KBM-7 (cell line): ENCODE results near the gene TOE1.
"Not testable (repeated sequence)": the region's sequence is repeated elsewhere in the genome, so short reads cannot be mapped to it uniquely, and the experiment has no call there.

ENCODE experiments used
- DNase-seq: peaks from one replicate; pipeline ENCODE4 v3.0.0-alpha.2; 2015
- in situ Hi-C: fragments of 300-500 bp; cut with MboI; formaldehyde crosslinking; loops from 2 replicates; pipeline ENCODE4 v1.14.3; 2020; ENCODE audit warnings: low sequenced_read_pairs, low pct_unique_long_range_greater_than_20kb, mixed read lengths

The TOE1 gene

DNA sequence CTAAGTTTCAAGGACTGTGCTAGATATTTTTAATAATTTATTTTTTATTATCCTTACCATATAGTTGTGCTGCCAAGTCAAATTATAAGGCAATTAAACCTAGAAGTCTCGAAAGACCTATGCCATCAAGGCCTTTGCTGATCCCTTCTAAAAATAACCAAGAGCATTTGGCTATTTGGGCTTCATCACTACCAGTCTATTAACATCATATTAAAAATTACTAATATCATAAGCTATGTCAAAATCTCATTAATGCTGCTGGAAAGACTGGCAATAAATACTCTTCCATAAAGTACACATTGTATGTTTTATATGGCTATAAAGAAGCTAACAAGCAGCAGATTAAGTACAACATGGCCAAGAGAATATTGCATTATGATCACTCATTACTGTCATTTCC is 43.2 kb downstream of the TOE1 start:
- in situ Hi-C loops = no loop called here
- no peak for DNase-seq

DNA sequence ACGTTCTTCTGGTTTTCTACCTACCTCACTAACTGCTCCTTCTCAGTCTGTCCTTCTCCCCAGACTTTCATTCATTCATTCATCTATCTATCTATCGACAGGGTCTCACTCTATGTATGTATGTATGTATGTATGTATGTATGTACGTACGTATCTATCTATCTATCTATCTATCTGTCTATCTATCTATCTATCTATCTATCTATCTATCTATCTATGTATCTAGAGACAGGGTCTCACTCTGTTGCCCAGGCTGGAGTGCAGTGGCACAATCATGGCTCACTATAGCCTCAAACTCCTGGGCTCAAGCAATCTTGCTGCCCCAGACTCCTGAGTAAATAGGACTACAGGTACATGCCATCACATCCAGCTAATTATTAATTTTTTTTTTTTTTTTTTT is 44.2 kb downstream of the TOE1 start:
- DNase-seq, in situ Hi-C loops: not testable (repeated sequence)

- in situ Hi-C loops = no loop called here
- DNase-seq = no peak
Observed at GRCh38 chr1:45385302-45385701, 45.3 kb downstream of the TOE1 start.

- no peak for DNase-seq
- in situ Hi-C loops = no loop called here
Observed at GRCh38 chr1:45386219-45386618, 46.2 kb downstream of the TOE1 start.
